HFFc6 (cell line): Measurements from ENCODE around the gene VSIR. TPM values are rescaled to one million over a fixed set of nuclear protein-coding genes. Genes with fewer than 3 reads are reported as not detected.

Experiments used
- DNase-seq: peaks from one replicate; pipeline ENCODE4 v3.0.0-alpha.2; 2018
- H3K27ac Mint-ChIP-seq: 2 replicates; pipeline ENCODE4 v1.8.0; 2020; ENCODE audit warnings: mild to moderate bottlenecking, mixed read lengths
- H3K27me3 Mint-ChIP-seq: 2 replicates; pipeline ENCODE4 v1.8.0; 2021; ENCODE audit warnings: mild to moderate bottlenecking, moderate library complexity, mixed read lengths; ENCODE audit not compliant: insufficient read depth
- H3K36me3 Mint-ChIP-seq: 2 replicates; pipeline ENCODE4 v1.8.0; 2021; ENCODE audit warnings: low read depth, mixed read lengths
- H3K4me1 Mint-ChIP-seq: 2 replicates; pipeline ENCODE4 v1.8.0; 2020; ENCODE audit warnings: low read depth, mixed read lengths
- H3K4me3 Mint-ChIP-seq: 2 replicates; pipeline ENCODE4 v1.8.0; 2020; ENCODE audit warnings: mild to moderate bottlenecking, moderate library complexity, mixed read lengths
- H3K9me3 Mint-ChIP-seq: 2 replicates; pipeline ENCODE4 v1.8.0; 2020; ENCODE audit warnings: mild to moderate bottlenecking, mixed read lengths
- CTCF ChIP-seq: fragments of 200-600 bp; sonication (generic); IDR thresholded peaks from 2 replicates; pipeline ENCODE4 v1.5.0; 2021; ENCODE audit warnings: antibody characterized with exemption, mild to moderate bottlenecking
- total RNA-seq, 6 experiments: library from RNA; stranded (reverse); fragmentation: NEBNext Ultra II Directional; extraction: Animal tissue kit (Norgen Biotek cat#: 25700); gene quantifications; 2 replicates in 1 of 6; 3 replicates in 5 of 6; pipeline ENCODE4 v1.2.3, GENCODE V29; 2021

Gene VSIR
- total RNA-seq, 6 experiments from 2014 or later, result 24.3 to 36.2 (median 29.0) TPM

GRCh38 chr10:71772832-71773220, 494 bp downstream of the VSIR start:
- H3K9me3 Mint-ChIP-seq, result no peaks in the 10 kb centered on the region

GRCh38 chr10:71771821-71772617, 1.3 kb downstream of the VSIR start:
- no peak for TF ChIP-seq CTCF
- Mint-ChIP-seq H3K36me3 (no peaks in the 10 kb centered on the region), H3K4me1 (peaks cover 72% of the 10 kb centered on the region), H3K27ac (peak overlapping the region; percentile 58), H3K9me3 (no peaks in the 10 kb centered on the region), H3K4me3 (peak overlapping the region; percentile 85), H3K27me3 (peaks cover 7% of the 10 kb centered on the region)
- DNase-seq, result peak; percentile 67

More at GRCh38 chr10:71772832-71773220, 494 bp downstream of the VSIR start:
- H3K27me3 Mint-ChIP-seq, result peaks cover 7% of the 10 kb centered on the region; the same call in 1 of the 2 replicates
- H3K27ac Mint-ChIP-seq, result peak overlapping the region; percentile 58; the same call in 1 of the 2 replicates
- H3K4me1 Mint-ChIP-seq, result peaks cover 64% of the 10 kb centered on the region
- DNase-seq, result no peak
- peak overlapping the region; percentile 85 for H3K4me3 Mint-ChIP-seq
- no peak for TF ChIP-seq CTCF
- H3K36me3 Mint-ChIP-seq, result no peaks in the 10 kb centered on the region

GRCh38 chr10:71771204-71771603, 2.1 kb downstream of the VSIR start:
- no peaks in the 10 kb centered on the region for H3K36me3 Mint-ChIP-seq
- H3K27me3 Mint-ChIP-seq, result peaks cover 11% of the 10 kb centered on the region
- no peaks in the 10 kb centered on the region for H3K9me3 Mint-ChIP-seq
- H3K4me1 Mint-ChIP-seq, result peaks cover 80% of the 10 kb centered on the region
- DNase-seq, result no peak
- H3K4me3 Mint-ChIP-seq, result no peak overlapping the region; the same call in 1 of the 2 replicates
- H3K27ac Mint-ChIP-seq, result no peak overlapping the region
- TF ChIP-seq CTCF, result no peak

GRCh38 chr10:71770789-71771188, 2.5 kb downstream of the VSIR start:
- Mint-ChIP-seq H3K27me3 (peaks cover 8% of the 10 kb centered on the region), H3K4me3 (no peak overlapping the region; the same call in 1 of the 2 replicates), H3K36me3 (no peaks in the 10 kb centered on the region), H3K9me3 (no peaks in the 10 kb centered on the region), H3K4me1 (peaks cover 84% of the 10 kb centered on the region), H3K27ac (peak overlapping the region; percentile 38; the same call in 1 of the 2 replicates)
- no peak for DNase-seq
- TF ChIP-seq CTCF, result no peak

- no peak for DNase-seq
- H3K9me3 Mint-ChIP-seq, result no peaks in the 10 kb centered on the region
- no peak for TF ChIP-seq CTCF
- no peaks in the 10 kb centered on the region for H3K36me3 Mint-ChIP-seq
- H3K4me3 Mint-ChIP-seq, result peak overlapping the region; percentile 74; the same call in 1 of the 2 replicates
- H3K4me1 Mint-ChIP-seq, result peaks cover 90% of the 10 kb centered on the region
- peak overlapping the region; percentile 99 for H3K27ac Mint-ChIP-seq
- H3K27me3 Mint-ChIP-seq, result peaks cover 8% of the 10 kb centered on the region
Measured at GRCh38 chr10:71770255-71770654, 3.1 kb downstream of the VSIR start.
